Muscle layer of duodenum (tissue), 2 donors: Measurements from ENCODE around the gene GPR25.

Experiments used
- H3K27ac ChIP-seq: one replicate; pipeline ENCODE4 v1.7.0; 2013; ENCODE audit warnings: mild to moderate bottlenecking, low read length
- H3K27me3 ChIP-seq: one replicate; pipeline ENCODE4 v1.7.0; 2013; ENCODE audit warnings: low read depth, mild to moderate bottlenecking, control low read depth, low read length
- H3K36me3 ChIP-seq, 2 donors: one replicate each; pipeline ENCODE4 v1.7.0; 2013; ENCODE audit warnings: low read length in 2 of 2, control low read depth in 1 of 2, mild to moderate bottlenecking in 1 of 2; ENCODE audit not compliant: insufficient read depth in 2 of 2, control insufficient read depth in 1 of 2
- H3K4me1 ChIP-seq, 2 donors: one replicate each; pipeline ENCODE4 v1.7.0; 2013; ENCODE audit warnings: low read length in 2 of 2, mild to moderate bottlenecking in 2 of 2, control low read depth in 1 of 2, moderate library complexity in 1 of 2; ENCODE audit not compliant: insufficient read depth in 2 of 2, control insufficient read depth in 1 of 2
- H3K4me3 ChIP-seq, 2 donors: one replicate each; pipeline ENCODE4 v1.7.0; 2013; ENCODE audit warnings: low read length in 2 of 2, low read depth in 1 of 2, mild to moderate bottlenecking in 1 of 2
- H3K9me3 ChIP-seq, 2 donors: one replicate each; pipeline ENCODE4 v1.7.0; 2013; ENCODE audit warnings: low read length in 2 of 2, control low read depth in 1 of 2, mild to moderate bottlenecking in 1 of 2; ENCODE audit not compliant: control insufficient read depth in 1 of 2
- donor health status: healthy.

The GPR25 gene

DNA sequence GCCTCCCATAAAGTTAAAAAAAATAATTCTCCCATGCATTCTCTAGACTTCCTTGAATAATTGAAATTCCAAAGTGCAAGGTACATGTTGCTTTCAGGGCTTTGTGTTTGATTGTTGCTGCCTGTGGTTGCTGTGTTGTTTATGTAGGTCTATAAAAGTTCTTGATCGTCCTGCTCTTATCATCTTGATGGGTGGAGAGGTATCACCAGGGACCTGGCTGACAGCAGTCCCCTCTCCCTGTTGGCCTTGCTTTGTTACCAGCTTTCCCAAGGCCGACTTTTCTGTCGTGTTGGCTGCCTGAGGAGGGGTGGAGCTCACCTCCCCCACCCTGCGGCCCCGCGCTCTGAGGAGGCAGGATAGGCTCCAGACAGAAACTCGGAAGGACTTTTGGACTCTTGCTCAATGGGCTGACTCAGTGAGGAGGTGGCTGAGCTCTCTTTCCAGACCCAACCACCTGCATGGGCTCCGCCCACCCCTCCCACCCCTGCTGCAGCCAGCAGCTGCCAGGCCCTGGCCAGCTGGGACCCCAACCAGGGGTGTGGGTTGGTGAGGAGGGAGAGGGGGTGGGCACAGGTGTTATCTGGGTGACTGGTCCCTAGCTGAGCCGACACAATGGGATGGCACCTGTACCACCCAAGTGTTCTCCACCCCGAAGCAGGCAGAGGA, 23.9 kb downstream of the GPR25 start:
- Histone ChIP-seq H3K27ac (peak overlapping the region; percentile 74), H3K4me1 (peaks cover 0 to 2% of the 10 kb centered on the region in 2 donors), H3K9me3 (no peaks in the 10 kb centered on the region), H3K36me3 (peaks cover 0 to 3% of the 10 kb centered on the region in 2 donors), H3K27me3 (no peaks in the 10 kb centered on the region), H3K4me3 (peak overlapping the region in 1 of 2 donors; percentile 15)

DNA sequence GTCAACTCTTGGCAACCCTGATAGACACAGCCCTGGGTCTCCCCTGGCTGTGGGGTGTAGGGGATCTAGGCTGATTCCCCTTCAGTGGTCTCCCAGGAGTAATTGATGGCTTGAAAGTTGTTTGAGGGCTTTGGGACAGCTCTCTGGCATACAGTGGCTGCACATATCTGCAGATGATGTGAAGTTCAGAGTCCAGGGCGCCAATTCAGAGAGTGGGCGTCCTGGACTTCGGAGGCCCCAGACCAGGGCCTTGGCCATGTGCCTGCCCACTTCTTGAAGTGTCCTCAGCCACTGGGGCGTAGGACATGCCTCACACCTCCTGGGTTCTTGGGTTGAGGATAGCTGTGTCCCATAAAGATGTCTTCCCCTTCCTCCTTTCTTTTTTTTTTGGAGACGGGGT, 24.5 kb downstream of the GPR25 start:
- Histone ChIP-seq H3K4me1 (no peaks in the 10 kb centered on the region), H3K9me3 (no peaks in the 10 kb centered on the region), H3K27ac (peak overlapping the region; percentile 62), H3K4me3 (peak overlapping the region in 1 of 2 donors; percentile 15), H3K36me3 (peaks cover 0 to 3% of the 10 kb centered on the region in 2 donors), H3K27me3 (no peaks in the 10 kb centered on the region)

DNA sequence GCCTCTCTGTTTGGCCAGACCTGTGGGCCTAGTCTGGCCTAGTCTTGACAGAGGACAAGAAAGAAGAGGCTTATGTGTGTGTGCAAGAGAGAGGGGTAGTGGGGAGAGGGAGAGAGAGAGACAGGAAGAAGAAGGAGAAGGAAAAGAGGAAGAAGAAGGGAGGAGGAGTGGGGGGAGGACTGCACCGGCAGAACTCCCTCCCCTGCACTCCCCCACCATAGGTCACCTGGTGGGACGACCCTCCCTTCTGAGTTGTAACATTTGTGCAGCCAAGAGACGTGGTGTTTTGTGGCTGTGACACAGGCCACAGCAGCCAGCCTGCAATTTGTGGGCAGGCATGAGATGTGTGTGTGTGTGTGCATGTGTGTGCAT, 26.2 kb downstream of the GPR25 start:
- Histone ChIP-seq H3K27ac (no peak overlapping the region), H3K4me1 (no peaks in the 10 kb centered on the region), H3K9me3 (no peaks in the 10 kb centered on the region), H3K36me3 (peaks cover 0 to 3% of the 10 kb centered on the region in 2 donors), H3K4me3 (no peak overlapping the region), H3K27me3 (no peaks in the 10 kb centered on the region)

DNA sequence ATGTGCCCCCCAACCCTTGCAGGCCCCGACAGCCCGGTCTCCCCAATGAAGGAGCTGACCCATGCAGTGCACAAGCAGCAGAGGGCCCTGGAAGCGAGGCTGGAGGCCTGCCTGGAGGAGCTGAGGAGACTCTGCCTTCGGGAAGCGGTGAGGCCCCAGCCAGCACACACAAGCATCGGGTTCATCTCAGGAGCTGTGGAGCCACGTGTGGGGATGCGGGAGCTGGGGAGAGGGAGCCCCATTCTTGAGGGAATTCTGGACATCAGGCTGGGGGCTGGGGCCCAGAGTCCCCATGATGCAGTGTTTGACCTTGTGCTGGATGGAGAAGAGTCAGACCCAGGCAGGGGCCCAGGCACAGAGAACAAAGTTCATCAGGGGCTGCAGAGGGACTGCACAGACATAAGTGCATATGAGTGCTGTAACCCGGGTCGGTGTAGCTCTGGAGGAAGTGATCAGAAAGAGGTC, 26.7 kb downstream of the GPR25 start:
- H3K27ac ChIP-seq: no peak overlapping the region

GRCh38 chr1:200899954-200900867, 27.4 kb downstream of the GPR25 start:
- H3K36me3 ChIP-seq: peaks cover 0 to 3% of the 10 kb centered on the region in 2 donors
- H3K27ac ChIP-seq: no peak overlapping the region
- no peaks in the 10 kb centered on the region for H3K9me3 ChIP-seq
- H3K4me1 ChIP-seq: no peaks in the 10 kb centered on the region
- no peak overlapping the region for H3K4me3 ChIP-seq
- H3K27me3 ChIP-seq: no peaks in the 10 kb centered on the region

More for the DNA sequence above, 26.7 kb downstream of the GPR25 start:
- H3K36me3 ChIP-seq: peaks cover 0 to 3% of the 10 kb centered on the region in 2 donors
- H3K27me3 ChIP-seq: no peaks in the 10 kb centered on the region
- H3K4me1 ChIP-seq: no peaks in the 10 kb centered on the region
- no peak overlapping the region for H3K4me3 ChIP-seq
- no peaks in the 10 kb centered on the region for H3K9me3 ChIP-seq

DNA sequence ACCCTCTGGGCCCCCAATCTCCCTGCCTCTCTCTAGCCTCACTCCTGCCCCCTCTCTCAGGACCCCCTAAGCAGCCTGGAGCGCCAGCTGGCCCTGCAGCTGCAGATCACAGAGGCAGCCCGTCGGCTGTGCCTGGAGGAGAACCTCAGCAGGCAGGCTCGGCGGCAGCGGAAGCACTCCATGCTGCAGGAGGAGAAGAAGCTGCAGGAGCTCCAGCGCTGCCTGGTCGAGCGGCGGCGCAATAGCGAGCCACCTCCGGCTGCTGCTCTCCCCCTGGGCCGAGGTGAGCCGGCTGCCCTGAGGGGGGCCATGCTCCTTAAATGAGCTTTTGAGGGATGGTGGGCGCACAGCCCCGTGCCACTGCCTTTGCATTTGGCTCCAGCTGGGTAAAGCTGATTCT, 28.1 kb downstream of the GPR25 start:
- Histone ChIP-seq H3K27me3 (no peaks in the 10 kb centered on the region), H3K4me3 (no peak overlapping the region), H3K9me3 (no peaks in the 10 kb centered on the region), H3K36me3 (peaks cover 0 to 3% of the 10 kb centered on the region in 2 donors), H3K27ac (no peak overlapping the region), H3K4me1 (no peaks in the 10 kb centered on the region)

GRCh38 chr1:200901350-200901749, 28.6 kb downstream of the GPR25 start:
- no peak overlapping the region for H3K4me3 ChIP-seq
- no peaks in the 10 kb centered on the region for H3K27me3 ChIP-seq
- H3K36me3 ChIP-seq: peaks cover 0 to 3% of the 10 kb centered on the region in 2 donors
- no peak overlapping the region for H3K27ac ChIP-seq
- H3K9me3 ChIP-seq: no peaks in the 10 kb centered on the region
- no peaks in the 10 kb centered on the region for H3K4me1 ChIP-seq

DNA sequence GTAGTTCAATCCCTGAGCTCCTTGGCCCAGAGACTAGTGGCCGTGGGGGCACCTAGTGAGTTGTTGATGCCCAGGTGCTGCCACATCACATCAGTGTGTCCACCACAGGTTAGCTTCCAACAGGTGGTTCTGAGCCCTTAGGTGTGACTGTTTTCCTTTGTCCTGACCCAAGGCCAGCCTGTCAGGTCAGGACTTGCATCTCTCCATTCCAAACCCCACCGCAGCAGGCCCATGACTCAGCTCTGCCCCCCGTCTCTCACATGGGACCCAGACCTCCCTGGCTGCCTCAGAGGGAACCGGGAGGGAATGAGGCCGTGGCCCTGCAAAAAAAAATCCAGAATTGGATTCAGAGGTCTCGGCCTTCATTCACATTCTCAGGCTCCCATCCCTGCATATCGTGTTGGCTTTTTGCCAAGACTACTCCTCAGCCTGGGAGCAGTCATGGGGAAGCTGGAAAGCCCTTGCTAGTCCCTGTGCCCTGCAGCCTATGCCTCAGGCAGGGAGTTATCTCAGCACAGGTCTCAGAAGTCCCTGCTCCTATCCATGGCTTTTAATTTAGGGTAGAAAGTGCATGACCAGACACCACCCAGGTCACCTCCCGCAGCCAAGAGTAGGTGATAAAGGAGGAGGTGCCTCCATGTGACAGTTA, 29.1 kb downstream of the GPR25 start:
- Histone ChIP-seq H3K36me3 (peaks cover 0 to 3% of the 10 kb centered on the region in 2 donors), H3K27me3 (no peaks in the 10 kb centered on the region), H3K27ac (no peak overlapping the region), H3K9me3 (no peaks in the 10 kb centered on the region), H3K4me3 (no peak overlapping the region), H3K4me1 (no peaks in the 10 kb centered on the region)

GRCh38 chr1:200903793-200904192, 31.0 kb downstream of the GPR25 start:
- peaks cover 0 to 3% of the 10 kb centered on the region in 2 donors for H3K36me3 ChIP-seq
- no peak overlapping the region for H3K27ac ChIP-seq
- no peak overlapping the region for H3K4me3 ChIP-seq
- H3K9me3 ChIP-seq: no peaks in the 10 kb centered on the region
- H3K27me3 ChIP-seq: no peaks in the 10 kb centered on the region
- no peaks in the 10 kb centered on the region for H3K4me1 ChIP-seq

- no peak overlapping the region for H3K27ac ChIP-seq
- H3K9me3 ChIP-seq: no peaks in the 10 kb centered on the region
- no peaks in the 10 kb centered on the region for H3K27me3 ChIP-seq
- no peaks in the 10 kb centered on the region for H3K4me1 ChIP-seq
- no peak overlapping the region for H3K4me3 ChIP-seq
- peaks cover 0 to 6% of the 10 kb centered on the region in 2 donors for H3K36me3 ChIP-seq
Measured at GRCh38 chr1:200904772-200905171, 32.0 kb downstream of the GPR25 start.

DNA sequence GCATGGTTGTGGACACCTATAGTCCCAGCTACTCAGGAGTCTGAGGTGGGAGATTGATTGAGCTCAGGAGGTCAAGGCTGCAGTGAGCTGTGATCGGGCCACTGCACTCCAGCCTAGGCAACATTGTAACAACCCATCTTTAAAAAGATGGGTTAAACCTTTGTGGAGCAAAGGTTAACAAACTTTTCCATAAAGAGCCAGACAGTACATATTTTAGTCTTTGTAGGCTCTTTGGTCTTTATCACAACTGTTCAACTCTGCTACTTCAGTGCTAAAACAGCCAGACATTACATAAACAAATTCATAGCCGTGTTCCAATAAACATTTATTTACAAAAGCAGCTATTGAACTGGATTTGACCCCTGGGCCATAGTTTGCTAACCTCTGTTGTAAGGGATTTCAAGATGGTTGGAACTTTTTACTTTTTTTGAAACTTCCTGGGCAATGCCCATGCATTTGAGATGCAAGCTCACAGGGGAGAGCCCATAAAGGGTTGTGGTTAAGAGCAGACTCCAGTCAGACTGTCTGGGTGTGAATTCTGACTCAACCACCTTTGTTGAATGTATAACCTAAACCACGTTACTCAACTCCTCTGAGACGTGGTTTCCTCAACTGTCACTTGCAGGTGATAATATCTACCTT, 32.8 kb downstream of the GPR25 start:
- no peaks in the 10 kb centered on the region for H3K27me3 ChIP-seq
- peaks cover 0 to 5% of the 10 kb centered on the region in 2 donors for H3K36me3 ChIP-seq
- no peaks in the 10 kb centered on the region for H3K9me3 ChIP-seq
- no peaks in the 10 kb centered on the region for H3K4me1 ChIP-seq
- H3K27ac ChIP-seq: no peak overlapping the region
- H3K4me3 ChIP-seq: no peak overlapping the region
